IMR-90 (cell line): ENCODE measurements around the gene SEC24D. TPM values are rescaled to one million over a fixed set of nuclear protein-coding genes. Genes with fewer than 3 reads are reported as not detected.
"Not testable (repeated sequence)": the region's sequence is repeated elsewhere in the genome, so short reads cannot be mapped to it uniquely, and the experiment has no call there.

ENCODE experiments used
- ATAC-seq: fragments of 200-7000 bp; cut with Tn5 transposase; 2 replicates; pipeline ENCODE4 v1.9.1; 2020; ENCODE audit warnings: low read depth, mild to moderate bottlenecking, moderate library complexity
- BruUV-seq: library from RNA; stranded (reverse); fragments of 400-500 nt; replicated peaks from 2 replicates; lab custom pipeline; 2021; lab: Mats Ljungman, UMichigan
- CTCF ChIA-PET: fragments of 300-600 bp; formaldehyde crosslinking; extraction: SDS; loops from one replicate; lab custom pipeline; 2021; ENCODE audit warnings: antibody characterized with exemption; lab: Yijun Ruan, JAX
- POLR2A ChIA-PET: fragments of 300-600 bp; sonication (Branson Sonifier 250); formaldehyde crosslinking; loops from one replicate; lab custom pipeline; 2022; ENCODE audit warnings: antibody characterized with exemption; ENCODE audit not compliant: unreplicated experiment; lab: Charles Lee
- DNase-seq: peaks from one replicate; pipeline ENCODE4 v3.0.0; 2013
- H2AFZ ChIP-seq: replicated peaks from 2 replicates; pipeline ENCODE3; 2013; ENCODE audit warnings: low read length, mild to moderate bottlenecking; ENCODE audit not compliant: poor library complexity
- H2AK5ac ChIP-seq: 2 replicates; pipeline ENCODE4 v1.6.1; 2013; ENCODE audit warnings: low read depth, low read length, inconsistent platforms
- H2AK9ac ChIP-seq: replicated peaks from 2 replicates; pipeline ENCODE3; 2013; ENCODE audit warnings: mild to moderate bottlenecking, low read depth, low read length, moderate library complexity; ENCODE audit not compliant: poor library complexity
- H2BK120ac ChIP-seq: 2 replicates; pipeline ENCODE4 v1.6.1; 2013; ENCODE audit warnings: low read depth, low read length, inconsistent platforms
- H2BK15ac ChIP-seq: 3 replicates; pipeline ENCODE4 v1.6.1; 2013; ENCODE audit warnings: low read depth, low read length, inconsistent platforms
- H2BK20ac ChIP-seq: 2 replicates; pipeline ENCODE4 v1.6.1; 2013; ENCODE audit warnings: low read depth, mild to moderate bottlenecking, inconsistent platforms, low read length, moderate library complexity
- H2BK5ac ChIP-seq: 2 replicates; pipeline ENCODE4 v1.6.1; 2013; ENCODE audit warnings: mild to moderate bottlenecking, low read depth, low read length, inconsistent platforms; ENCODE audit not compliant: poor library complexity, severe bottlenecking
- H3K14ac ChIP-seq: replicated peaks from 2 replicates; pipeline ENCODE4 v1.6.1; 2013; ENCODE audit warnings: low read depth, low read length, inconsistent platforms
- H3K18ac ChIP-seq: 2 replicates; pipeline ENCODE4 v1.6.1; 2013; ENCODE audit warnings: low read depth, low read length, control low read depth
- H3K23ac ChIP-seq: 2 replicates; pipeline ENCODE4 v1.6.1; 2013; ENCODE audit warnings: low read depth, low read length, inconsistent platforms
- H3K27ac ChIP-seq: 2 replicates; pipeline ENCODE4 v1.5.1; 2013; ENCODE audit warnings: mild to moderate bottlenecking, control low read depth, low read length; ENCODE audit not compliant: insufficient read depth
- H3K27me3 ChIP-seq: 2 replicates; pipeline ENCODE4 v1.6.1; 2013; ENCODE audit warnings: low read length; ENCODE audit not compliant: control insufficient read depth, insufficient read depth
- H3K36me3 ChIP-seq: 2 replicates; pipeline ENCODE4 v1.6.1; 2013; ENCODE audit warnings: low read length, mixed read lengths; ENCODE audit not compliant: control insufficient read depth, insufficient read depth
- H3K4ac ChIP-seq: 2 replicates; pipeline ENCODE4 v1.6.1; 2013; ENCODE audit warnings: low read depth, low read length, inconsistent platforms
- H3K4me1 ChIP-seq: 2 replicates; pipeline ENCODE4 v1.6.1; 2013; ENCODE audit warnings: low read length, mixed read lengths; ENCODE audit not compliant: control insufficient read depth, insufficient read depth
- H3K4me2 ChIP-seq: 2 replicates; pipeline ENCODE4 v1.6.1; 2013; ENCODE audit warnings: low read depth, mild to moderate bottlenecking, control low read depth, low read length, moderate library complexity
- H3K4me3 ChIP-seq: 2 replicates; pipeline ENCODE4 v1.5.1; 2013; ENCODE audit warnings: low read depth, mild to moderate bottlenecking, control low read depth, low read length, moderate library complexity; ENCODE audit not compliant: insufficient read depth
- H3K56ac ChIP-seq: 2 replicates; pipeline ENCODE4 v1.6.1; 2013; ENCODE audit warnings: low read length, inconsistent platforms; ENCODE audit not compliant: insufficient read depth; ENCODE audit errors: extremely low read depth
- H3K79me1 ChIP-seq, 2 experiments: 2 replicates each; pipeline ENCODE4 v1.6.1; 2013; ENCODE audit warnings: low read length in 2 of 2, inconsistent platforms in 1 of 2, low read depth in 1 of 2
- H3K9ac ChIP-seq: 2 replicates; pipeline ENCODE4 v1.6.1; 2013; ENCODE audit warnings: low read depth, low read length, control low read depth
- H3K9me1 ChIP-seq: 2 replicates; pipeline ENCODE4 v1.6.1; 2013; ENCODE audit warnings: low read length, inconsistent platforms; ENCODE audit not compliant: insufficient read depth
- H3K9me3 ChIP-seq: 2 replicates; pipeline ENCODE4 v1.6.1; 2013; ENCODE audit warnings: low read length; ENCODE audit not compliant: control insufficient read depth, insufficient read depth
- H4K20me1 ChIP-seq: 2 replicates; pipeline ENCODE4 v1.6.1; 2013; ENCODE audit warnings: low read length, inconsistent platforms; ENCODE audit not compliant: insufficient read depth
- H4K5ac ChIP-seq: 2 replicates; pipeline ENCODE4 v1.6.1; 2013; ENCODE audit warnings: mild to moderate bottlenecking, low read depth, low read length, control low read depth
- H4K8ac ChIP-seq, 2 experiments: 2 replicates each; pipeline ENCODE4 v1.6.1; 2013; ENCODE audit warnings: low read depth in 2 of 2, low read length in 2 of 2, control low read depth in 1 of 2, inconsistent platforms in 1 of 2
- H4K91ac ChIP-seq: 2 replicates; pipeline ENCODE4 v1.6.1; 2013; ENCODE audit warnings: low read depth, low read length, inconsistent platforms; ENCODE audit not compliant: insufficient read depth
- WGBS, 2 experiments: methylation state at CpG; one replicate each; pipeline versions ENCODE4 v1.1.5 to v1.1.7; 2013; ENCODE audit warnings: missing lambda C conversion rate in 2 of 2; ENCODE audit not compliant: insufficient read length in 1 of 2; ENCODE audit errors: extremely low coverage in 2 of 2; 5-methylcytosine and 5-hydroxymethylcytosine counted together
- dilution Hi-C: fragments of 300-500 bp; cut with HindIII; formaldehyde crosslinking; loops from one replicate; pipeline ENCODE4 v1.14.3; 2018; ENCODE audit warnings: low sequenced_read_pairs; ENCODE audit not compliant: unreplicated experiment
- in situ Hi-C: fragments of 300-500 bp; cut with MboI; formaldehyde crosslinking; loops from 3 replicates; pipeline ENCODE4 v1.14.3; 2019; ENCODE audit warnings: low sequenced_read_pairs, inconsistent platforms, mixed read lengths
- intact Hi-C: fragments of 100-400 bp; cut with micrococcal nuclease; formaldehyde crosslinking; loops from 2 replicates; pipeline ENCODE4 v1.10.0; 2022
- polyA plus RNA-seq, 3 experiments: library from polyadenylated mRNA; depleted of rRNA; stranded (reverse); fragments of >200 nt; gene quantifications; 2 replicates each; pipeline ENCODE4 v1.2.3, GENCODE V29; 2012; ENCODE audit warnings: low replicate concordance in 1 of 3
- total RNA-seq: library from RNA; depleted of rRNA; stranded (reverse); fragments of >200 nt; gene quantifications from 2 replicates; pipeline ENCODE4 v1.2.3, GENCODE V29; 2012

The SEC24D gene
- total and polyA plus RNA-seq, 2 of the 4 experiments (the other 2 are of a cell fraction): 93.2 to 111 TPM

GRCh38 chr4:118782886-118783285 is 53.0 kb downstream of the SEC24D start:
- H3K18ac ChIP-seq, H3K9me1 ChIP-seq, H3K9ac ChIP-seq, CTCF ChIA-PET, in situ Hi-C loops, POLR2A ChIA-PET, H3K4me1 ChIP-seq, H3K27me3 ChIP-seq, H2AK5ac ChIP-seq, H4K91ac ChIP-seq, intact Hi-C loops, DNase-seq, H2AK9ac ChIP-seq, H3K9me3 ChIP-seq, H3K14ac ChIP-seq, H3K23ac ChIP-seq, H2BK20ac ChIP-seq, H2AFZ ChIP-seq, H3K56ac ChIP-seq, H2BK5ac ChIP-seq, BruUV-seq, H3K27ac ChIP-seq, H4K8ac ChIP-seq, H3K4ac ChIP-seq, H3K4me3 ChIP-seq, H2BK120ac ChIP-seq, H4K5ac ChIP-seq, H3K4me2 ChIP-seq, H4K20me1 ChIP-seq, H2BK15ac ChIP-seq, ATAC-seq, dilution Hi-C loops: not testable (repeated sequence)
- peaks cover 22 to 46% of the 10 kb centered on the region in 2 experiments for H3K79me1 ChIP-seq
- peaks cover 21% of the 10 kb centered on the region for H3K36me3 ChIP-seq
- WGBS, 2 experiments: no CpG with 5 or more reads among the region's 13 CpGs

- H3K4me2 ChIP-seq, H3K18ac ChIP-seq, H3K56ac ChIP-seq, H3K36me3 ChIP-seq, BruUV-seq, H3K14ac ChIP-seq, H2BK20ac ChIP-seq, H3K23ac ChIP-seq, H4K91ac ChIP-seq, H2BK5ac ChIP-seq, H3K4me1 ChIP-seq, H3K27ac ChIP-seq, H3K4ac ChIP-seq, H2BK120ac ChIP-seq, H2BK15ac ChIP-seq, H3K9me1 ChIP-seq, POLR2A ChIA-PET, H3K9me3 ChIP-seq, ATAC-seq, in situ Hi-C loops, H3K4me3 ChIP-seq, intact Hi-C loops, H2AK5ac ChIP-seq, DNase-seq, H3K9ac ChIP-seq, H4K8ac ChIP-seq, H2AK9ac ChIP-seq, CTCF ChIA-PET, H2AFZ ChIP-seq, dilution Hi-C loops, H4K5ac ChIP-seq, H3K27me3 ChIP-seq: not testable (repeated sequence)
- Histone ChIP-seq H3K79me1 (peaks cover 15 to 44% of the 10 kb centered on the region in 2 experiments; a peak in 3 of 4 replicates), H4K20me1 (peaks cover 38% of the 10 kb centered on the region; the same call in 1 of the 2 replicates)
- WGBS, 2 experiments: no CpG with 5 or more reads among the region's 2 CpGs
Measured at GRCh38 chr4:118777649-118778048, 58.3 kb downstream of the SEC24D start.
